DLD1 (cell line): ENCODE data around the gene HSPA12B.

ENCODE experiments used
- in situ Hi-C: cut with HindIII; loops from 2 replicates; pipeline ENCODE4 v1.10.0; 2017; ENCODE audit warnings: low sequenced_read_pairs

Gene HSPA12B

GRCh38 chr20:3800878-3801260, 68.4 kb downstream of the HSPA12B start:
- in situ Hi-C loops: no loop called here

GRCh38 chr20:3801299-3801698, 68.8 kb downstream of the HSPA12B start:
- in situ Hi-C loops: no loop called here

DNA sequence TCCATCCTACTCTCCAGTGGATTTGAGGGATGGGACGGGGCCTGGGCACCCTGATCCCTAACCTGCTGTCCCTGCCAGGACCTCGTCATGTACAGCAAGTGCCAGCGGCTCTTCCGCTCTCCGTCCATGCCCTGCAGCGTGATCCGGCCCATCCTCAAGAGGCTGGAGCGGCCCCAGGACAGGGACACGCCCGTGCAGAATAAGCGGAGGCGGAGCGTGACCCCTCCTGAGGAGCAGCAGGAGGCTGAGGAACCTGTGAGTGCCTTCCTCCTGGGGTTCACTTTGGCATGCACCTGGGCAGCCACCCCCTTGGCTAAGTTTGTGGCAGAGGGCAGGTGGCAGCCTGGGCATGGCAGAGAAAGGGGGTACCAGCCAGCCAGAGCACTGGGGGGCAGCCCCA, 69.4 kb downstream of the HSPA12B start:
- in situ Hi-C loops: no loop called here
